Neural crest cell (in vitro differentiated cells): ENCODE data around the gene SDK1. TPM values are rescaled to one million over a fixed set of nuclear protein-coding genes. Genes with fewer than 3 reads are reported as not detected.

Experiments used
- DNase-seq: peaks from one replicate; pipeline ENCODE4 v3.0.0; 2021; ENCODE audit warnings: low read depth, mixed read lengths, low spot score
- H3K27ac Mint-ChIP-seq: one replicate; pipeline ENCODE4 v1.8.0; 2021; ENCODE audit warnings: mild to moderate bottlenecking, mixed read lengths; ENCODE audit not compliant: unreplicated experiment
- H3K27me3 Mint-ChIP-seq: 2 replicates; pipeline ENCODE4 v1.8.0; 2021; ENCODE audit warnings: low read depth, mild to moderate bottlenecking, mixed read lengths
- H3K36me3 Mint-ChIP-seq: 2 replicates; pipeline ENCODE4 v1.8.0; 2021; ENCODE audit warnings: low read depth, mild to moderate bottlenecking, mixed read lengths
- H3K4me1 Mint-ChIP-seq: 2 replicates; pipeline ENCODE4 v1.8.0; 2021; ENCODE audit warnings: mixed read lengths
- H3K4me3 Mint-ChIP-seq: one replicate; pipeline ENCODE4 v1.8.0; 2021; ENCODE audit warnings: mild to moderate bottlenecking, mixed read lengths
- H3K9me3 Mint-ChIP-seq: 2 replicates; pipeline ENCODE4 v1.8.0; 2021; ENCODE audit warnings: mixed read lengths
- CTCF ChIP-seq: fragments of 200-600 bp; sonication (generic); conservative IDR thresholded peaks from 2 replicates; pipeline ENCODE4 v1.5.0; 2021; ENCODE audit warnings: antibody characterized with exemption, mild to moderate bottlenecking
- total RNA-seq: library from RNA; stranded (reverse); gene quantifications from 2 replicates; pipeline ENCODE4 v1.2.1, GENCODE V29; 2021

Gene SDK1
- total RNA-seq, 1 donor from 2014 or later, result 11.6 TPM

GRCh38 chr7:3655635-3656034 lies 354.6 kb downstream of the SDK1 start:
- Mint-ChIP-seq H3K27me3 (no peaks in the 10 kb centered on the region), H3K27ac (no peak overlapping the region), H3K4me1 (no peaks in the 10 kb centered on the region), H3K4me3 (no peak overlapping the region), H3K9me3 (peaks cover 4% of the 10 kb centered on the region), H3K36me3 (peaks cover 3% of the 10 kb centered on the region)
- no peak for DNase-seq
- TF ChIP-seq CTCF, result no peak

GRCh38 chr7:3657206-3657605 lies 356.2 kb downstream of the SDK1 start:
- no peaks in the 10 kb centered on the region for H3K36me3 Mint-ChIP-seq
- H3K4me1 Mint-ChIP-seq, result no peaks in the 10 kb centered on the region
- H3K9me3 Mint-ChIP-seq, result peaks cover 4% of the 10 kb centered on the region
- H3K27me3 Mint-ChIP-seq, result no peaks in the 10 kb centered on the region
- H3K4me3 Mint-ChIP-seq, result no peak overlapping the region
- no peak for TF ChIP-seq CTCF
- H3K27ac Mint-ChIP-seq, result no peak overlapping the region
- no peak for DNase-seq

GRCh38 chr7:3668743-3669142 lies 367.7 kb downstream of the SDK1 start:
- H3K4me3 Mint-ChIP-seq, result no peak overlapping the region
- DNase-seq, result no peak
- peaks cover 3% of the 10 kb centered on the region for H3K4me1 Mint-ChIP-seq
- H3K27ac Mint-ChIP-seq, result no peak overlapping the region
- no peaks in the 10 kb centered on the region for H3K9me3 Mint-ChIP-seq
- H3K27me3 Mint-ChIP-seq, result no peaks in the 10 kb centered on the region
- TF ChIP-seq CTCF, result no peak
- no peaks in the 10 kb centered on the region for H3K36me3 Mint-ChIP-seq

GRCh38 chr7:3670898-3671297 lies 369.8 kb downstream of the SDK1 start:
- H3K4me3 Mint-ChIP-seq, result no peak overlapping the region

GRCh38 chr7:3673524-3673923 lies 372.5 kb downstream of the SDK1 start:
- peaks cover 6% of the 10 kb centered on the region for H3K9me3 Mint-ChIP-seq
- H3K36me3 Mint-ChIP-seq, result no peaks in the 10 kb centered on the region
- no peak overlapping the region for H3K4me3 Mint-ChIP-seq
- H3K27me3 Mint-ChIP-seq, result no peaks in the 10 kb centered on the region
- H3K27ac Mint-ChIP-seq, result no peak overlapping the region
- TF ChIP-seq CTCF, result peak; percentile 54
- peak; percentile 27 for DNase-seq
- H3K4me1 Mint-ChIP-seq, result peaks cover 3% of the 10 kb centered on the region

More at GRCh38 chr7:3670898-3671297, 369.8 kb downstream of the SDK1 start:
- no peak for TF ChIP-seq CTCF
- Mint-ChIP-seq H3K36me3 (no peaks in the 10 kb centered on the region), H3K9me3 (peaks cover 3% of the 10 kb centered on the region), H3K4me1 (peaks cover 3% of the 10 kb centered on the region), H3K27ac (no peak overlapping the region), H3K27me3 (no peaks in the 10 kb centered on the region)
- DNase-seq, result no peak
